Peyer's patch (tissue), 4 donors: ENCODE data around the gene GAS6.

ENCODE experiments used
- POLR2A ChIP-seq, 2 donors: fragments of 450-650 bp; IDR thresholded peaks; one replicate each; pipeline ENCODE4 v1.5.1; 2017; ENCODE audit warnings: antibody characterized with exemption in 2 of 2, mild to moderate bottlenecking in 2 of 2, moderate library complexity in 2 of 2
- TF ChIP-seq, protein P1 (sequence below), 6 experiments: fragments of 450-650 bp in 4 of 6; fragments of 200-600 bp in 2 of 6; sonication (generic) in 1 of 6; IDR thresholded peaks; one replicate each; pipeline ENCODE4 v1.5.1; 2017 to 2019; ENCODE audit warnings: antibody characterized with exemption in 6 of 6, mild to moderate bottlenecking in 3 of 6, moderate library complexity in 1 of 6

DNA sequence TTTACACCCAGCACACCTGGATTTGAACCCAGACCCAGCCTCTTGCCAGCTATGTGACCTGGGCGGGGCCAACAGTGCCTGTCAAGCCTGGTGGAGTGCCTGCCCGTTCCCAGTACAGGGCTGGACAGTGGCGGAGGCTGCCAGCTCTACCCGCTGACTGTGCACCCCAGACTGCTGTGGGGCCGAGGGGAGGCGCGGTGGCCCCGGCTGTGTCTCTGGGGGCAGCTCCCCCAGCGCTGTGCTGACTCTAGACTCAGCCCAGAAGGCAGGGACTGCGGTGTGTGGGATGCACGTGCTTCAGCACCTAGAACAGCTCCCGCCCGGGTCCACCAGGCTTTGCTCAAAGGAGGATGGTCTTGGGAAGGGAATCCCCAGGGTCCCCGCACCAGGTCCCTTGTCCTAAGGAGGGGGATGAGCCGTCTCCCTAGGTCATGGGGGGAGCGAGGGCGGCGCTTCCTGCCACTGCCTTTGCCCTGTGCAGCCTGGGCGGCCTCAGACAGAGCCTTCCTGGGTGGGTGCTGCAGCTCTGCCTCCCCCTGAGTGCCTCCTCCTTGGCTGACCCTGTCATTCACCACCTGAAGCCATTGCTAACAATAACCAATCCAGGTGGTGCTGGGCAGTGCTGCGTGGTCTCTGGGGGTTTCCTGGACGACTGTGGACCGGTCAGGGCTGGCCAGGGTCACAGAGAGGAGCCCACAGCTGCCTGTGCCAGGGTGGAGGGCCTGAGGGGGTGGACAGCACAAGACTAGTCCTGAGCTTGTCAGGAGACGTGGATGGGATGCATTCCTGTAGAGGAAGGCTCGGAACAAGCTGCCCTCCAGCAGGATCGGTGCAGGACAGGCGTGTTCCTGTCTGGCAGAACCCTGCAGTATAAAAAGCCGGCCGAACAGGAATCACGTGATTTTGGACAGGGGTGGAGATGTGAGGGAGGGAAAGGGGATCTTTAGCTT, 86.3 kb downstream of the GAS6 start:
- TF ChIP-seq, protein P1, sequence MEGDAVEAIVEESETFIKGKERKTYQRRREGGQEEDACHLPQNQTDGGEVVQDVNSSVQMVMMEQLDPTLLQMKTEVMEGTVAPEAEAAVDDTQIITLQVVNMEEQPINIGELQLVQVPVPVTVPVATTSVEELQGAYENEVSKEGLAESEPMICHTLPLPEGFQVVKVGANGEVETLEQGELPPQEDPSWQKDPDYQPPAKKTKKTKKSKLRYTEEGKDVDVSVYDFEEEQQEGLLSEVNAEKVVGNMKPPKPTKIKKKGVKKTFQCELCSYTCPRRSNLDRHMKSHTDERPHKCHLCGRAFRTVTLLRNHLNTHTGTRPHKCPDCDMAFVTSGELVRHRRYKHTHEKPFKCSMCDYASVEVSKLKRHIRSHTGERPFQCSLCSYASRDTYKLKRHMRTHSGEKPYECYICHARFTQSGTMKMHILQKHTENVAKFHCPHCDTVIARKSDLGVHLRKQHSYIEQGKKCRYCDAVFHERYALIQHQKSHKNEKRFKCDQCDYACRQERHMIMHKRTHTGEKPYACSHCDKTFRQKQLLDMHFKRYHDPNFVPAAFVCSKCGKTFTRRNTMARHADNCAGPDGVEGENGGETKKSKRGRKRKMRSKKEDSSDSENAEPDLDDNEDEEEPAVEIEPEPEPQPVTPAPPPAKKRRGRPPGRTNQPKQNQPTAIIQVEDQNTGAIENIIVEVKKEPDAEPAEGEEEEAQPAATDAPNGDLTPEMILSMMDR (IDR thresholded peaks at IDR 0.05): no peak
- no peak for TF ChIP-seq POLR2A (IDR thresholded peaks at IDR 0.05)
